ENCODE measurements around the gene CDC14A. TPM values are rescaled to one million over a fixed set of nuclear protein-coding genes. Genes with fewer than 3 reads are reported as not detected.
"Not testable (repeated sequence)": the region's sequence is repeated elsewhere in the genome, so short reads cannot be mapped to it uniquely, and the experiment has no call there.

CDC14A gene
- total RNA-seq, 1 experiment from 2014 or later: 6.5 TPM

- Histone ChIP-seq H3K27me3 (replicated peaks) (no peaks in the 10 kb centered on the region; the same call in 1 of the 2 replicates), H3K27ac (no peak overlapping the region), H3K4me3 (no peak overlapping the region), H3K9me3 (replicated peaks) (no peaks in the 10 kb centered on the region), H3K36me3 (no peaks in the 10 kb centered on the region), H3K4me1 (replicated peaks) (no peaks in the 10 kb centered on the region)
- no peak for DNase-seq (ENCODE audit: low read depth in 1 of 2, low spot score in 2 of 2)
Observed at GRCh38 chr1:100322436-100323211, 29.7 kb upstream of the CDC14A start.

- no peak overlapping the region for H3K4me3 ChIP-seq
- no peak for DNase-seq (ENCODE audit: low read depth in 1 of 2, low spot score in 2 of 2)
- H3K36me3 ChIP-seq: no peaks in the 10 kb centered on the region
- no peaks in the 10 kb centered on the region for H3K9me3 ChIP-seq (replicated peaks)
- no peaks in the 10 kb centered on the region; the same call in 1 of the 2 replicates for H3K27me3 ChIP-seq (replicated peaks)
- H3K4me1 ChIP-seq (replicated peaks): no peaks in the 10 kb centered on the region
- H3K27ac ChIP-seq: no peak overlapping the region
Observed at GRCh38 chr1:100323419-100324106, 28.7 kb upstream of the CDC14A start.

GRCh38 chr1:100325415-100326324 is 26.6 kb upstream of the CDC14A start:
- no peak overlapping the region for H3K4me3 ChIP-seq
- no peaks in the 10 kb centered on the region for H3K4me1 ChIP-seq (replicated peaks)
- H3K27me3 ChIP-seq (replicated peaks): no peaks in the 10 kb centered on the region; the same call in 1 of the 2 replicates
- DNase-seq (ENCODE audit: low read depth in 1 of 2, low spot score in 2 of 2): no peak
- no peak overlapping the region for H3K27ac ChIP-seq
- no peaks in the 10 kb centered on the region for H3K9me3 ChIP-seq (replicated peaks)
- no peaks in the 10 kb centered on the region for H3K36me3 ChIP-seq

- not testable (repeated sequence) for H3K9me3 ChIP-seq (replicated peaks); H3K4me3 ChIP-seq; H3K36me3 ChIP-seq; H3K27me3 ChIP-seq (replicated peaks); H3K4me1 ChIP-seq (replicated peaks); H3K27ac ChIP-seq; DNase-seq (ENCODE audit: low read depth in 1 of 2, low spot score in 2 of 2)
Observed at GRCh38 chr1:100326325-100326670, 26.0 kb upstream of the CDC14A start.

- no peaks in the 10 kb centered on the region for H3K9me3 ChIP-seq (replicated peaks)
- no peak overlapping the region for H3K4me3 ChIP-seq
- no peaks in the 10 kb centered on the region for H3K36me3 ChIP-seq
- DNase-seq (ENCODE audit: low read depth in 1 of 2, low spot score in 2 of 2): no peak
- no peaks in the 10 kb centered on the region; the same call in 1 of the 2 replicates for H3K27me3 ChIP-seq (replicated peaks)
- H3K4me1 ChIP-seq (replicated peaks): no peaks in the 10 kb centered on the region
- H3K27ac ChIP-seq: no peak overlapping the region
Observed at GRCh38 chr1:100328133-100328532, 24.2 kb upstream of the CDC14A start.

GRCh38 chr1:100331146-100331545 is 21.2 kb upstream of the CDC14A start:
- not testable (repeated sequence) for H3K4me1 ChIP-seq (replicated peaks); H3K36me3 ChIP-seq; DNase-seq (ENCODE audit: low read depth in 1 of 2, low spot score in 2 of 2); H3K9me3 ChIP-seq (replicated peaks); H3K27me3 ChIP-seq (replicated peaks); H3K27ac ChIP-seq; H3K4me3 ChIP-seq

- H3K27me3 ChIP-seq (replicated peaks): no peaks in the 10 kb centered on the region
- H3K27ac ChIP-seq: no peak overlapping the region
- H3K4me1 ChIP-seq (replicated peaks): no peaks in the 10 kb centered on the region
- DNase-seq (ENCODE audit: low read depth in 1 of 2, low spot score in 2 of 2): no peak
- no peaks in the 10 kb centered on the region for H3K9me3 ChIP-seq (replicated peaks)
- no peak overlapping the region for H3K4me3 ChIP-seq
- no peaks in the 10 kb centered on the region for H3K36me3 ChIP-seq
Observed at GRCh38 chr1:100332331-100332730, 20.0 kb upstream of the CDC14A start.

- no peaks in the 10 kb centered on the region for H3K36me3 ChIP-seq
- DNase-seq (ENCODE audit: low read depth in 1 of 2, low spot score in 2 of 2): no peak
- H3K9me3 ChIP-seq (replicated peaks): no peaks in the 10 kb centered on the region
- no peak overlapping the region for H3K4me3 ChIP-seq
- no peaks in the 10 kb centered on the region for H3K27me3 ChIP-seq (replicated peaks)
- no peak overlapping the region for H3K27ac ChIP-seq
- no peaks in the 10 kb centered on the region for H3K4me1 ChIP-seq (replicated peaks)
Observed at GRCh38 chr1:100335436-100335835, 16.9 kb upstream of the CDC14A start.

- H3K9me3 ChIP-seq (replicated peaks); DNase-seq (ENCODE audit: low read depth in 1 of 2, low spot score in 2 of 2); H3K27me3 ChIP-seq (replicated peaks); H3K4me1 ChIP-seq (replicated peaks); H3K36me3 ChIP-seq; H3K27ac ChIP-seq; H3K4me3 ChIP-seq: not testable (repeated sequence)
Observed at GRCh38 chr1:100337878-100338277, 14.4 kb upstream of the CDC14A start.

- H3K36me3 ChIP-seq; H3K4me1 ChIP-seq (replicated peaks); DNase-seq (ENCODE audit: low read depth in 1 of 2, low spot score in 2 of 2); H3K9me3 ChIP-seq (replicated peaks); H3K27ac ChIP-seq; H3K27me3 ChIP-seq (replicated peaks); H3K4me3 ChIP-seq: not testable (repeated sequence)
Observed at GRCh38 chr1:100339735-100340134, 12.6 kb upstream of the CDC14A start.

- DNase-seq (ENCODE audit: low read depth in 1 of 2, low spot score in 2 of 2): no peak
Observed at GRCh38 chr1:100340494-100340893, 11.8 kb upstream of the CDC14A start.

GRCh38 chr1:100342348-100342747 is 10.0 kb upstream of the CDC14A start:
- Histone ChIP-seq H3K4me1 (replicated peaks) (no peaks in the 10 kb centered on the region), H3K27ac (no peak overlapping the region)

More at GRCh38 chr1:100340494-100340893, 11.8 kb upstream of the CDC14A start:
- Histone ChIP-seq H3K4me1 (replicated peaks) (no peaks in the 10 kb centered on the region), H3K27me3 (replicated peaks) (no peaks in the 10 kb centered on the region), H3K4me3 (no peak overlapping the region), H3K9me3 (replicated peaks) (no peaks in the 10 kb centered on the region), H3K27ac (no peak overlapping the region), H3K36me3 (no peaks in the 10 kb centered on the region)

GRCh38 chr1:100343897-100344296 is 8.4 kb upstream of the CDC14A start:
- H3K27me3 ChIP-seq (replicated peaks): no peaks in the 10 kb centered on the region
- no peak for DNase-seq (ENCODE audit: low read depth in 1 of 2, low spot score in 2 of 2)

More at GRCh38 chr1:100342348-100342747, 10.0 kb upstream of the CDC14A start:
- Histone ChIP-seq H3K36me3 (no peaks in the 10 kb centered on the region), H3K4me3 (no peak overlapping the region), H3K9me3 (replicated peaks) (no peaks in the 10 kb centered on the region), H3K27me3 (replicated peaks) (no peaks in the 10 kb centered on the region)
- no peak for DNase-seq (ENCODE audit: low read depth in 1 of 2, low spot score in 2 of 2)

GRCh38 chr1:100344774-100345173 is 7.5 kb upstream of the CDC14A start:
- H3K36me3 ChIP-seq: no peaks in the 10 kb centered on the region
- no peak for DNase-seq (ENCODE audit: low read depth in 1 of 2, low spot score in 2 of 2)
- no peaks in the 10 kb centered on the region for H3K4me1 ChIP-seq (replicated peaks)
- no peaks in the 10 kb centered on the region for H3K27me3 ChIP-seq (replicated peaks)
- no peaks in the 10 kb centered on the region for H3K9me3 ChIP-seq (replicated peaks)
- no peak overlapping the region for H3K27ac ChIP-seq
- H3K4me3 ChIP-seq: no peak overlapping the region

More at GRCh38 chr1:100343897-100344296, 8.4 kb upstream of the CDC14A start:
- H3K9me3 ChIP-seq (replicated peaks): no peaks in the 10 kb centered on the region
- no peaks in the 10 kb centered on the region for H3K36me3 ChIP-seq
- no peaks in the 10 kb centered on the region for H3K4me1 ChIP-seq (replicated peaks)
- no peak overlapping the region for H3K4me3 ChIP-seq
- no peak overlapping the region for H3K27ac ChIP-seq

Data from SJSA1 (cell line).